ENCODE data around the gene EYA3.
A peak's percentile ranks its signal among the peaks of the same experiment; 100 is the strongest.

The EYA3 gene

GRCh38 chr1:28070725-28071593 is 17.5 kb downstream of the EYA3 start:
- DNase-seq, result no peak

GRCh38 chr1:28067523-28068090 is 20.8 kb downstream of the EYA3 start:
- no peak for DNase-seq

- no peak for DNase-seq
Observed at GRCh38 chr1:28066393-28067154, 21.8 kb downstream of the EYA3 start.

- no peak for DNase-seq
Observed at GRCh38 chr1:28064064-28064463, 24.3 kb downstream of the EYA3 start.

GRCh38 chr1:28062806-28063205 is 25.6 kb downstream of the EYA3 start:
- peak; percentile 30 to 38 for DNase-seq

- DNase-seq, result no peak
Observed at GRCh38 chr1:28058971-28059878, 29.2 kb downstream of the EYA3 start.

- DNase-seq, result no peak
Observed at GRCh38 chr1:28058168-28058567, 30.2 kb downstream of the EYA3 start.

- peak; percentile 57 to 68 for DNase-seq
Observed at GRCh38 chr1:28056129-28056925, 32.1 kb downstream of the EYA3 start.

GRCh38 chr1:28050776-28051175 is 37.6 kb downstream of the EYA3 start:
- DNase-seq, result no peak

GRCh38 chr1:28046716-28047115 is 41.7 kb downstream of the EYA3 start:
- DNase-seq, result no peak

- no peak for DNase-seq
Observed at GRCh38 chr1:28045777-28046176, 42.6 kb downstream of the EYA3 start.

- no peak for DNase-seq
Observed at GRCh38 chr1:28044399-28044798, 44.0 kb downstream of the EYA3 start.

GRCh38 chr1:28039341-28039740 is 49.1 kb downstream of the EYA3 start:
- DNase-seq, result no peak

- no peak for DNase-seq
Observed at GRCh38 chr1:28037946-28038345, 50.5 kb downstream of the EYA3 start.

- no peak for DNase-seq
Observed at GRCh38 chr1:28037206-28037605, 51.2 kb downstream of the EYA3 start.

GRCh38 chr1:28036431-28036830 is 52.0 kb downstream of the EYA3 start:
- DNase-seq, result no peak

- DNase-seq, result no peak
Observed at GRCh38 chr1:28035420-28035819, 53.0 kb downstream of the EYA3 start.

- no peak for DNase-seq
Observed at GRCh38 chr1:28032281-28032680, 56.1 kb downstream of the EYA3 start.

- no peak for DNase-seq
Observed at GRCh38 chr1:28031173-28031572, 57.2 kb downstream of the EYA3 start.

- DNase-seq, result no peak
Observed at GRCh38 chr1:28028873-28029654, 59.3 kb downstream of the EYA3 start.

GRCh38 chr1:28027660-28028059 is 60.8 kb downstream of the EYA3 start:
- DNase-seq, result no peak
